ENCODE data around the gene POLR1A.

Gene POLR1A

GRCh38 chr2:86031151-86031550 is 74.5 kb downstream of the POLR1A start:
- Histone ChIP-seq H3K27ac (ENCODE audit: low read length, poor library complexity, severe bottlenecking) (no peak overlapping the region), H3K36me3 (ENCODE audit: control insufficient read depth in 1 of 2, insufficient read depth in 2 of 2, low read depth in 1 of 2, low read length in 2 of 2) (peaks cover 82 to 92% of the 10 kb centered on the region in 2 experiments), H2BK15ac (ENCODE audit: low read depth, poor library complexity, severe bottlenecking) (no peak overlapping the region), H3K4me1 (ENCODE audit: control insufficient read depth, insufficient read depth, low read depth, low read length) (peaks cover 12% of the 10 kb centered on the region), H3K9me3 (ENCODE audit: control insufficient read depth, low read length) (no peaks in the 10 kb centered on the region), H2BK120ac (ENCODE audit: low read depth, low read length) (no peak overlapping the region), H3K79me1 (replicated peaks; ENCODE audit: low read length, poor library complexity, severe bottlenecking) (peaks cover 12% of the 10 kb centered on the region), H2BK5ac (ENCODE audit: low read depth, low read length, poor library complexity, severe bottlenecking) (no peak overlapping the region), H3K4me2 (ENCODE audit: low read length, poor library complexity, severe bottlenecking) (no peak overlapping the region), H3K4ac (ENCODE audit: low read depth in 1 of 2, low read length in 2 of 2) (no peak overlapping the region), H3K14ac (ENCODE audit: low read length in 2 of 2) (no peak overlapping the region), H4K8ac (ENCODE audit: low read length) (no peak overlapping the region), H4K91ac (ENCODE audit: low read length) (no peak overlapping the region), H3K4me3 (ENCODE audit: insufficient read depth in 1 of 2, low read depth in 1 of 2, low read length in 2 of 2) (no peak overlapping the region), H3K23ac (ENCODE audit: low read length in 2 of 2) (no peak overlapping the region), H3K18ac (ENCODE audit: low read depth in 1 of 2, low read length in 2 of 2) (no peak overlapping the region), H3K9ac (ENCODE audit: low read length) (no peak overlapping the region), H2AFZ (ENCODE audit: low read depth, low read length) (no peak overlapping the region), H3K27me3 (ENCODE audit: control insufficient read depth in 1 of 2, insufficient read depth in 1 of 2, low read length in 2 of 2) (no peaks in the 10 kb centered on the region), H2BK12ac (ENCODE audit: low read length in 2 of 2) (no peak overlapping the region), H2AK5ac (ENCODE audit: low read length, severe bottlenecking) (no peak overlapping the region)
- no peak for DNase-seq
- 97% methylated on average over 14 of the region's 14 CpGs for WGBS

GRCh38 chr2:86029873-86030272 is 75.8 kb downstream of the POLR1A start:
- no peak overlapping the region for H2BK12ac ChIP-seq (ENCODE audit: low read length in 2 of 2)
- no peak overlapping the region for H3K9ac ChIP-seq (ENCODE audit: low read length)
- no peaks in the 10 kb centered on the region for H3K9me3 ChIP-seq (ENCODE audit: control insufficient read depth, low read length)
- no peak overlapping the region for H4K91ac ChIP-seq (ENCODE audit: low read length)
- H3K27ac ChIP-seq (ENCODE audit: low read length, poor library complexity, severe bottlenecking), result no peak overlapping the region
- peaks cover 3% of the 10 kb centered on the region for H3K4me1 ChIP-seq (ENCODE audit: control insufficient read depth, insufficient read depth, low read depth, low read length)
- DNase-seq, result no peak
- H3K79me1 ChIP-seq (replicated peaks; ENCODE audit: low read length, poor library complexity, severe bottlenecking), result peaks cover 12% of the 10 kb centered on the region
- over 99% methylated on average over 14 of the region's 14 CpGs for WGBS
- no peak overlapping the region for H3K14ac ChIP-seq (ENCODE audit: low read length in 2 of 2)
- H3K4me2 ChIP-seq (ENCODE audit: low read length, poor library complexity, severe bottlenecking), result no peak overlapping the region
- peak overlapping the region; percentile 19 for H2BK120ac ChIP-seq (ENCODE audit: low read depth, low read length)
- no peak overlapping the region for H3K18ac ChIP-seq (ENCODE audit: low read depth in 1 of 2, low read length in 2 of 2)
- H2AK5ac ChIP-seq (ENCODE audit: low read length, severe bottlenecking), result no peak overlapping the region
- no peaks in the 10 kb centered on the region for H3K27me3 ChIP-seq (ENCODE audit: control insufficient read depth in 1 of 2, insufficient read depth in 1 of 2, low read length in 2 of 2)
- no peak overlapping the region for H4K8ac ChIP-seq (ENCODE audit: low read length)
- no peak overlapping the region for H3K23ac ChIP-seq (ENCODE audit: low read length in 2 of 2)
- H2AFZ ChIP-seq (ENCODE audit: low read depth, low read length), result no peak overlapping the region
- no peak overlapping the region for H2BK5ac ChIP-seq (ENCODE audit: low read depth, low read length, poor library complexity, severe bottlenecking)
- no peak overlapping the region for H3K4me3 ChIP-seq (ENCODE audit: insufficient read depth in 1 of 2, low read depth in 1 of 2, low read length in 2 of 2)
- no peak overlapping the region for H2BK15ac ChIP-seq (ENCODE audit: low read depth, poor library complexity, severe bottlenecking)
- no peak overlapping the region for H3K4ac ChIP-seq (ENCODE audit: low read depth in 1 of 2, low read length in 2 of 2)
- peaks cover 86 to 98% of the 10 kb centered on the region in 2 experiments for H3K36me3 ChIP-seq (ENCODE audit: control insufficient read depth in 1 of 2, insufficient read depth in 2 of 2, low read depth in 1 of 2, low read length in 2 of 2)

GRCh38 chr2:86028766-86029381 is 76.8 kb downstream of the POLR1A start:
- H3K4ac ChIP-seq (ENCODE audit: low read depth in 1 of 2, low read length in 2 of 2), result no peak overlapping the region
- WGBS, result 99% methylated on average over 10 of the region's 13 CpGs

GRCh38 chr2:86027922-86028765 is 77.5 kb downstream of the POLR1A start:
- Histone ChIP-seq H3K27me3 (ENCODE audit: control insufficient read depth in 1 of 2, insufficient read depth in 1 of 2, low read length in 2 of 2) (no peaks in the 10 kb centered on the region), H3K27ac (ENCODE audit: low read length, poor library complexity, severe bottlenecking) (no peak overlapping the region), H2BK120ac (ENCODE audit: low read depth, low read length) (no peak overlapping the region), H3K4me3 (ENCODE audit: insufficient read depth in 1 of 2, low read depth in 1 of 2, low read length in 2 of 2) (no peak overlapping the region), H3K9me3 (ENCODE audit: control insufficient read depth, low read length) (no peaks in the 10 kb centered on the region), H2AK5ac (ENCODE audit: low read length, severe bottlenecking) (no peak overlapping the region), H2BK5ac (ENCODE audit: low read depth, low read length, poor library complexity, severe bottlenecking) (no peak overlapping the region), H3K36me3 (ENCODE audit: control insufficient read depth in 1 of 2, insufficient read depth in 2 of 2, low read depth in 1 of 2, low read length in 2 of 2) (peaks cover 81 to 92% of the 10 kb centered on the region in 2 experiments), H4K8ac (ENCODE audit: low read length) (no peak overlapping the region), H3K4me2 (ENCODE audit: low read length, poor library complexity, severe bottlenecking) (no peak overlapping the region), H2BK12ac (ENCODE audit: low read length in 2 of 2) (peak overlapping the region in 1 of 2 experiments; percentile 47), H3K9ac (ENCODE audit: low read length) (no peak overlapping the region), H2AFZ (ENCODE audit: low read depth, low read length) (no peak overlapping the region), H3K4me1 (ENCODE audit: control insufficient read depth, insufficient read depth, low read depth, low read length) (peaks cover 3% of the 10 kb centered on the region), H3K23ac (ENCODE audit: low read length in 2 of 2) (no peak overlapping the region), H3K79me1 (replicated peaks; ENCODE audit: low read length, poor library complexity, severe bottlenecking) (peaks cover under 1% of the 10 kb centered on the region), H3K18ac (ENCODE audit: low read depth in 1 of 2, low read length in 2 of 2) (no peak overlapping the region), H3K14ac (ENCODE audit: low read length in 2 of 2) (no peak overlapping the region), H4K91ac (ENCODE audit: low read length) (peak overlapping the region; percentile 31), H3K4ac (ENCODE audit: low read depth in 1 of 2, low read length in 2 of 2) (no peak overlapping the region), H2BK15ac (ENCODE audit: low read depth, poor library complexity, severe bottlenecking) (no peak overlapping the region)
- WGBS, result 81% methylated on average over 33 of the region's 33 CpGs
- DNase-seq, result peak; percentile 37

More at GRCh38 chr2:86028766-86029381, 76.8 kb downstream of the POLR1A start:
- Histone ChIP-seq H3K27ac (ENCODE audit: low read length, poor library complexity, severe bottlenecking) (no peak overlapping the region), H3K36me3 (ENCODE audit: control insufficient read depth in 1 of 2, insufficient read depth in 2 of 2, low read depth in 1 of 2, low read length in 2 of 2) (peaks cover 88 to 99% of the 10 kb centered on the region in 2 experiments), H3K23ac (ENCODE audit: low read length in 2 of 2) (no peak overlapping the region), H2BK5ac (ENCODE audit: low read depth, low read length, poor library complexity, severe bottlenecking) (no peak overlapping the region), H3K4me2 (ENCODE audit: low read length, poor library complexity, severe bottlenecking) (no peak overlapping the region), H3K9ac (ENCODE audit: low read length) (no peak overlapping the region), H2AK5ac (ENCODE audit: low read length, severe bottlenecking) (no peak overlapping the region), H3K79me1 (replicated peaks; ENCODE audit: low read length, poor library complexity, severe bottlenecking) (peaks cover 6% of the 10 kb centered on the region), H2BK15ac (ENCODE audit: low read depth, poor library complexity, severe bottlenecking) (no peak overlapping the region), H3K27me3 (ENCODE audit: control insufficient read depth in 1 of 2, insufficient read depth in 1 of 2, low read length in 2 of 2) (no peaks in the 10 kb centered on the region), H2BK12ac (ENCODE audit: low read length in 2 of 2) (peak overlapping the region in 1 of 2 experiments; percentile 45), H4K91ac (ENCODE audit: low read length) (peak overlapping the region; percentile 72), H3K18ac (ENCODE audit: low read depth in 1 of 2, low read length in 2 of 2) (peak overlapping the region in 1 of 2 experiments; percentile 3), H3K14ac (ENCODE audit: low read length in 2 of 2) (no peak overlapping the region), H2AFZ (ENCODE audit: low read depth, low read length) (no peak overlapping the region), H2BK120ac (ENCODE audit: low read depth, low read length) (no peak overlapping the region), H3K4me1 (ENCODE audit: control insufficient read depth, insufficient read depth, low read depth, low read length) (peaks cover 3% of the 10 kb centered on the region), H3K4me3 (ENCODE audit: insufficient read depth in 1 of 2, low read depth in 1 of 2, low read length in 2 of 2) (no peak overlapping the region), H4K8ac (ENCODE audit: low read length) (peak overlapping the region; percentile 31), H3K9me3 (ENCODE audit: control insufficient read depth, low read length) (no peaks in the 10 kb centered on the region)
- peak; percentile 30 for DNase-seq
